SJSA1 (cell line): ENCODE data around the gene CELF1. TPM values are rescaled to one million over a fixed set of nuclear protein-coding genes. Genes with fewer than 3 reads are reported as not detected.

Experiments
- DNase-seq, 2 experiments: peaks; one replicate each; pipeline ENCODE4 v3.0.0-alpha.2; 2015 to 2020; ENCODE audit warnings: low spot score in 2 of 2, low read depth in 1 of 2
- H3K27ac ChIP-seq: fragments of 250-450 bp; sonication (Bioruptor Pico); 2 replicates; pipeline ENCODE4 v1.5.1; 2020; ENCODE audit warnings: mild to moderate bottlenecking, moderate library complexity
- H3K27me3 ChIP-seq: fragments of 250-450 bp; sonication (Bioruptor Pico); replicated peaks from 2 replicates; pipeline ENCODE4 v1.5.1; 2020; ENCODE audit warnings: mild to moderate bottlenecking, moderate library complexity
- H3K36me3 ChIP-seq: fragments of 250-450 bp; sonication (Bioruptor Pico); 2 replicates; pipeline ENCODE4 v1.5.1; 2020; ENCODE audit warnings: mild to moderate bottlenecking
- H3K4me1 ChIP-seq: fragments of 250-450 bp; sonication (Bioruptor Pico); replicated peaks from 2 replicates; pipeline ENCODE4 v1.6.1; 2021; ENCODE audit warnings: mild to moderate bottlenecking
- H3K4me3 ChIP-seq: fragments of 250-450 bp; sonication (Bioruptor Pico); 2 replicates; pipeline ENCODE4 v1.5.1; 2020; ENCODE audit warnings: mild to moderate bottlenecking
- H3K9me3 ChIP-seq: fragments of 250-450 bp; sonication (Bioruptor Pico); replicated peaks from 2 replicates; pipeline ENCODE4 v1.5.1; 2020; ENCODE audit warnings: mild to moderate bottlenecking
- total RNA-seq: library from RNA; depleted of rRNA; stranded (reverse); fragments of >200 nt; shearing (Covaris generic); gene quantifications from 2 replicates; pipeline ENCODE4 v1.2.3, GENCODE V29; 2014

Gene CELF1
- total RNA-seq, 1 experiment from 2014 or later: 77.6 TPM

DNA sequence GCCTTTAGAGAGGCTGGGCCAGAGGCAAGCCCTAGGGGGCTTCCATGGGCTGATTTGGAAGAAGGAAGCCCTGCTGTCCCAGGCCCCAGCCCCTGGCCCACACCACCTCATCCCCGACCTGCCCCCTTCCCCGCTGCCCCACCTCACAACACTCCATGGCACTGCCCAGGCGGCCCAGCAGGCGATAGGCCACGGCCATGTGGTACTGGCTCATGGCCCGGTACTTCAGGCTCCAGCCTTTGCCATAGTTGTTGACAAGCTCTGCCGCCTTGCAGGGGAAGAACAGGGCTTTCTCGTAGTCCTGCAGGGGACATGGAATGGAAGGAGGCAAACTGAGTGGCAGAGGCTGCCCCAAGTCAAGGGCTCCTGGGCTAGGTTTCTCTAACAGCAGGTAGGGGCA is 110.4 kb downstream of the CELF1 start:
- Histone ChIP-seq H3K4me3 (no peak overlapping the region), H3K9me3 (no peaks in the 10 kb centered on the region), H3K27me3 (no peaks in the 10 kb centered on the region), H3K4me1 (no peaks in the 10 kb centered on the region), H3K27ac (no peak overlapping the region), H3K36me3 (no peaks in the 10 kb centered on the region)
- no peak for DNase-seq

DNA sequence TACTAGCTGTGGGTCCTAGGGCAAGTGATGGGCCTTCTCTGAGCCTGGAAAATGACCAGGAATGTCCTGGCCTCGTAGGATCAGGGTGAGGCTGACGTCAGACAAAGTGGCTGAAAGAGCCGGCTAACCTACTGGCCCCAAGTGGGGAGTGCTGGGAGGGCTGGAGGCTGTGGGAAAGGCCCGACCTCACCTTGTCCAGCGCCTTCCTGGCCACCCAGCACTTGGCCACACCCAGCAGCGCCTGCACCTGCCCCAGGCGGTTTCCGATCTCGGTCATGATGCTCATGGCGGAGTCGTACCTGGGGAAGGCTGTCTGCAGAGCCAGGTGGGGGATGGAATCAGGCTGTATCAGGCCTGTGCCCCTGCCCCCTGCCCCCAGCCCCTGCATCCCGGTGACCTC is 111.5 kb downstream of the CELF1 start:
- no peak overlapping the region for H3K27ac ChIP-seq
- no peaks in the 10 kb centered on the region for H3K9me3 ChIP-seq
- H3K4me3 ChIP-seq: no peak overlapping the region
- no peaks in the 10 kb centered on the region for H3K4me1 ChIP-seq
- no peaks in the 10 kb centered on the region for H3K36me3 ChIP-seq
- H3K27me3 ChIP-seq: no peaks in the 10 kb centered on the region
- no peak for DNase-seq

GRCh38 chr11:47440054-47440476 is 112.9 kb downstream of the CELF1 start:
- H3K27ac ChIP-seq: no peak overlapping the region
- no peak overlapping the region for H3K4me3 ChIP-seq
- no peaks in the 10 kb centered on the region for H3K27me3 ChIP-seq
- H3K9me3 ChIP-seq: no peaks in the 10 kb centered on the region
- DNase-seq: no peak
- no peaks in the 10 kb centered on the region for H3K36me3 ChIP-seq
- no peaks in the 10 kb centered on the region for H3K4me1 ChIP-seq

GRCh38 chr11:47438721-47439120 is 114.2 kb downstream of the CELF1 start:
- Histone ChIP-seq H3K36me3 (no peaks in the 10 kb centered on the region), H3K4me1 (no peaks in the 10 kb centered on the region), H3K27ac (no peak overlapping the region), H3K9me3 (no peaks in the 10 kb centered on the region), H3K4me3 (no peak overlapping the region), H3K27me3 (no peaks in the 10 kb centered on the region)
- DNase-seq: no peak

- no peak overlapping the region for H3K4me3 ChIP-seq
- H3K36me3 ChIP-seq: no peaks in the 10 kb centered on the region
- H3K27ac ChIP-seq: no peak overlapping the region
- H3K27me3 ChIP-seq: no peaks in the 10 kb centered on the region
- H3K4me1 ChIP-seq: no peaks in the 10 kb centered on the region
- DNase-seq: no peak
- H3K9me3 ChIP-seq: no peaks in the 10 kb centered on the region
These were observed 115.0 kb downstream of the CELF1 start for GRCh38 chr11:47437746-47438418.

- no peak overlapping the region for H3K27ac ChIP-seq
These were observed 115.7 kb downstream of the CELF1 start for GRCh38 chr11:47437218-47437745.

GRCh38 chr11:47436726-47437125 is 116.2 kb downstream of the CELF1 start:
- H3K4me1 ChIP-seq: no peaks in the 10 kb centered on the region
- no peak for DNase-seq
- H3K9me3 ChIP-seq: no peaks in the 10 kb centered on the region
- H3K4me3 ChIP-seq: no peak overlapping the region
- no peak overlapping the region for H3K27ac ChIP-seq
- H3K36me3 ChIP-seq: no peaks in the 10 kb centered on the region
- no peaks in the 10 kb centered on the region for H3K27me3 ChIP-seq

More at GRCh38 chr11:47437218-47437745, 115.7 kb downstream of the CELF1 start:
- Histone ChIP-seq H3K9me3 (no peaks in the 10 kb centered on the region), H3K36me3 (no peaks in the 10 kb centered on the region), H3K4me1 (no peaks in the 10 kb centered on the region), H3K27me3 (no peaks in the 10 kb centered on the region), H3K4me3 (no peak overlapping the region)
- DNase-seq: no peak

DNA sequence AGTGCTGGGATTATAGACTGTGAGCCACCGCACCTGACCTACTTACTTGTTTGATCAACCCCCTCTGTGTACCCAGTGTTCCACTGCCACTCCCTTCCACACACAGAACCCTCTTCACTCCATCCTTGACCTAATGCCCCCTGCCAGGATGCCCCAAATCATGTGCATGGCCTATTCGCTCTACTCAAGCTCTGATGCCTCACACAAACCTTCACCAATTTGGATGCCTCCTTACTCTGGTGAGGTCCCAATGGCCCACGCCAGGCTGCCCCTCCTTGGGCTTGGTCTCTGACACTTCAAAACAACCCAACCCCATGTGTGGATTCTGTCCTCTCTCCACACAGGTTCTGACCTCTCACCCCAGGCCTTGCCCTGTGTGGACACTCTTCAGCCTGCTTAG is 117.2 kb downstream of the CELF1 start:
- Histone ChIP-seq H3K36me3 (no peaks in the 10 kb centered on the region), H3K9me3 (no peaks in the 10 kb centered on the region), H3K4me1 (no peaks in the 10 kb centered on the region), H3K27me3 (no peaks in the 10 kb centered on the region), H3K27ac (no peak overlapping the region), H3K4me3 (no peak overlapping the region)
- no peak for DNase-seq

DNA sequence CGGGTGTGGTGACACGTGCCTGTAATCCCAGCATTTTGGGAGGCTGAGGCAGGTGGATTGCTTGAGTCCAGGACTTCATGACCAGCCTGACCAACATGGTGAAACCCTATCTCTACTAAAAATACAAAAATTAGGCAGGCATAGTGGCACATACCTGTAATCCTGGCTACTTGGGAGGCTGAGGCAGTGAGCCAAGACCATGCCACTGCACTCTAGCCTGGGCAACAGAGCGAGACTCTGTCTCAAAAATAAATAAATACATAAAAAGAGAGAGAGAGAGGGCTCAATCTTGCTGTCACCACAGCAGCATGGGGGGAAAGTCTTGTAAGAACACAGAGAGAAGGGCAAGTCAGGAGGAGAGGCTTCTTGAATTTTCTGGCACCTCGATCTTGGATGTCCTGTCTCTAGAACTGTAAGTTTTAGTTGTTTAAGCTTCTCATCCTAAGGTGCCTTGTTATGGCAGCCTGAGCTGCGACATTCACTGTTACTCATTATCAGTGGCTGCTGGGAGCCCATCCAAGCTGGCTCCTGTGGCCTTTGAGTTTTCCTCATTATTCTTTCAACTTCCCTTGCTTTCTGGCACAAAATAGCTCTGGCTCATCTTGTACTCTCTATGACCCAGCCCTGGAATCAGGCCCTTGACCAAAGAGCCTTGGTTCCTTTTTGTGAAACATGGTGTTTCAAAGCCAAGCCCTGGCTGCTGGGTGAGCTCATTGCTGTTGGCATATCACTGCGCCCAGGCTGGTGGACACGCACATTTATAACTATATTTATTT is 118.7 kb downstream of the CELF1 start:
- Histone ChIP-seq H3K36me3 (no peaks in the 10 kb centered on the region), H3K27me3 (no peaks in the 10 kb centered on the region), H3K9me3 (no peaks in the 10 kb centered on the region), H3K4me3 (no peak overlapping the region), H3K27ac (no peak overlapping the region), H3K4me1 (no peaks in the 10 kb centered on the region)
- DNase-seq: no peak

DNA sequence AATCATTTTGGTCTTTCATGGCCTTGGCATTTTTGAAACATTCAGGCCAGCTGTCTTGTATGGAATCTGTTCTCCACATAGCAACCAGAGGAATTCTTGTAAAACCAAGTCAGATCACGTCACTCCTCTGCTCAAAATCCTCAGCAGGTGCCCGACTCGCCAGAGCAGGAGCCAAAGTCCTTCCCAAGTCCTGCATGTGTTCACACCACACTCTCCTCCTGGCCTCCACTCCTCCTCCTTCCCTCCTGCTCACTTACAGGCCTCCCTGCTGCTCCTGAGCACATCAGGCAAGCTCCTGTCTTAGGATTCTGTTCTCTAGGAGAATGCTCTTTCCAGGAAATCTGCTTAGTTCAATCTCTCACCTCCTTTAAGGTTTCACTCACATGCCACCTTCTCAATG is 119.8 kb downstream of the CELF1 start:
- no peak overlapping the region for H3K27ac ChIP-seq
- DNase-seq: no peak
- H3K9me3 ChIP-seq: no peaks in the 10 kb centered on the region
- no peaks in the 10 kb centered on the region for H3K4me1 ChIP-seq
- no peaks in the 10 kb centered on the region for H3K36me3 ChIP-seq
- H3K27me3 ChIP-seq: no peaks in the 10 kb centered on the region
- no peak overlapping the region for H3K4me3 ChIP-seq

DNA sequence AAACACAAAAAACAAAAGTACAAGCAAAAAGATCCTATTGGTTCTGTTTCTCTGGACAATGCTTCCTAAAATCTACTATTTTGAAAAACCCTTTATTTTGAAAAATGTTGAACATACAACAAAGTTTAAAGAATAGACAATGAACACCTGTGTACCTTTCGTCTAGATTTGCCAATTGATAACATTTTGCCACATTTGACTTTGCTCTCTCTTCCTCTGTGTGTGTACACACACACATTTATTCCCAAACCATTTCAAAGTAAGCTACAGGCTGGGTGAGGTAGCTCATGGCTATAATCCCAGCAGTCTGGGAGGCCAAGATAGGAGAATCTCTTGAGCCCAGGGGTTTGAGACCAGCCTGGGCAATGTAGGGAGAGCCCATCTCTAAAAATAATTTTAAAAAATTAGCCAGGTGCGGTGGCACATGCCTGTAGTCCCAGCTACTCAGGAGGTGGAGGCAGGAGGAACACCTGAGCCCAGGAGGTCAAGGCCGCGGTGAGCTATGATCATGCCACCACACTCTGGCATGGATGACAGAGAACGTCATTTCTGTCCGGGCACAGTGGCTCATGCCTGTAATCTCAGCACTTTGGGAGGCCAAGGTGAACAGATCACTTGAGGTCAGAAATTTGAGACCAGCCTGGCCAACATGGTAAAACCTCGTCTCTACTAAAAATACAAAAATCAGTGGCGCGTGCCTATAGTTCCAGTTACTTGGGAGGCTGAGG is 121.4 kb downstream of the CELF1 start:
- Histone ChIP-seq H3K9me3 (no peaks in the 10 kb centered on the region), H3K27me3 (no peaks in the 10 kb centered on the region), H3K27ac (no peak overlapping the region), H3K4me1 (no peaks in the 10 kb centered on the region), H3K36me3 (no peaks in the 10 kb centered on the region), H3K4me3 (no peak overlapping the region)
- DNase-seq: no peak

DNA sequence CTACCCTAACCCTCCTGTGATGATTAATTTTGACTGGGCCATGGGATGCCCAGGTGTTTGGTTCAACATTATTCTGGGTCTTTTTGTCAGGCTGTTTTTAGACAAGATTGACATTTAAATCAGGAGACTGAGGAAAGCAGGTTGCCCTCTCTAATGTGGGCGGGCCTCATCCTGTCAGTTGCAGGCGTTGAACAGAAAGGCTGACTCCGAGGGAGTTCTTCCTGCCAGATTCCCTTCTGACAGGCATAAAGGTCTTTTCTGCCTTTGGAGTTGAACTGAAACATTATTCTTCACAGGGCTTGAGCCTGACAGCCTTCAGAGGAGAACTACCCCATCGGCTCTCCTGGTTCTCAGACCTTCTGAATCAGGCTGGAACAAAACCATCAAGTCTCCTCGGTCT is 122.4 kb downstream of the CELF1 start:
- H3K36me3 ChIP-seq: peaks cover 6% of the 10 kb centered on the region
- no peaks in the 10 kb centered on the region for H3K4me1 ChIP-seq
- no peak overlapping the region for H3K27ac ChIP-seq
- H3K4me3 ChIP-seq: no peak overlapping the region
- no peaks in the 10 kb centered on the region for H3K9me3 ChIP-seq
- H3K27me3 ChIP-seq: no peaks in the 10 kb centered on the region
- no peak for DNase-seq

GRCh38 chr11:47426062-47426956 is 126.6 kb downstream of the CELF1 start, which contains the start of gene PSMC3:
Gene PSMC3, minus strand, starts transcription at chr11:47426439. Its CDS starts 160 bp downstream, at chr11:47426279.
- DNase-seq: peak; percentile 97 to 98
- Histone ChIP-seq H3K27ac (peak within 1 kb of the TSS; percentile 97), H3K27me3 (no peaks in the 10 kb centered on the region), H3K4me1 (peaks cover 9% of the 10 kb centered on the region), H3K9me3 (no peaks in the 10 kb centered on the region), H3K36me3 (peaks cover 48% of the 10 kb centered on the region), H3K4me3 (peak within 1 kb of the TSS; percentile 76)
